UCSD-AML1 (cell line): ENCODE measurements around the gene TESK1.
"Not testable (repeated sequence)": the region's sequence is repeated elsewhere in the genome, so short reads cannot be mapped to it uniquely, and the experiment has no call there.

ENCODE experiments used
- DNase-seq: peaks from one replicate; lab custom pipeline; 2025; ENCODE audit not compliant: unreplicated experiment; lab: John Stamatoyannopoulos, UW

The TESK1 gene

DNA sequence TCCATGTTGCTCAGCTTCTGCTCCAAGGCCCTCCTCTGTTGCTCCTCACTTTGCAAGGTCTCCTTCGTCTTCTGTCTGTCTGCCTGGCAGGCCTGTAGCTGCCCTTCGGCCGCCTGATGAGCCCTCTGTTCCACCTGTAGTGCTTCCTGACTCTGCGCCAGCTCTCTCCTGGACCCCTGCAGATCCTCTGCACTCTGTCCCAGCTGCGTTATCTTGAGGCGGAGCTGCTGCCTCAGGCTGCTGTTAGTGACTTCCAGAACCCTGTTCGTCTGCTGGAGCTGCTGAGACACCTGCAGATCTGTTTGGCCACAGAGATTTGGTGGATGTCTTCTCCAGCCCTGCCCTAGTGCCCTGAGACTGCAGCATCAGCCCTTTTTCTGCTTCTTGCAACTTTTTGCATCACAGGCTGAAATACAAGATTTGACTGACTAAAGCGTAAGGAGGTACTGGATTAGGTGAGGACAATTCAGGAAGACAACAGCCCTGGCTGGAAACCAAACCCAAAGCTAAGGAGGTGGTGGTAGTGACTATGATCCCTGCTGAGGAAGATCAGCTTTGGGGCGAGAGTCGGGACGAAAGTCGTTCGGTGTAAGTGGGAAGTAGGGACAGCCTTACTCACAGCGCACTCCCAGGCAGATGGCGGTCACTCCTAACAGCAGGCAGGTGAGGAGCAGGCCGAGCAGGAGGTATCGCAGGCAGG, 11.1 kb downstream of the TESK1 start:
- no peak for DNase-seq

DNA sequence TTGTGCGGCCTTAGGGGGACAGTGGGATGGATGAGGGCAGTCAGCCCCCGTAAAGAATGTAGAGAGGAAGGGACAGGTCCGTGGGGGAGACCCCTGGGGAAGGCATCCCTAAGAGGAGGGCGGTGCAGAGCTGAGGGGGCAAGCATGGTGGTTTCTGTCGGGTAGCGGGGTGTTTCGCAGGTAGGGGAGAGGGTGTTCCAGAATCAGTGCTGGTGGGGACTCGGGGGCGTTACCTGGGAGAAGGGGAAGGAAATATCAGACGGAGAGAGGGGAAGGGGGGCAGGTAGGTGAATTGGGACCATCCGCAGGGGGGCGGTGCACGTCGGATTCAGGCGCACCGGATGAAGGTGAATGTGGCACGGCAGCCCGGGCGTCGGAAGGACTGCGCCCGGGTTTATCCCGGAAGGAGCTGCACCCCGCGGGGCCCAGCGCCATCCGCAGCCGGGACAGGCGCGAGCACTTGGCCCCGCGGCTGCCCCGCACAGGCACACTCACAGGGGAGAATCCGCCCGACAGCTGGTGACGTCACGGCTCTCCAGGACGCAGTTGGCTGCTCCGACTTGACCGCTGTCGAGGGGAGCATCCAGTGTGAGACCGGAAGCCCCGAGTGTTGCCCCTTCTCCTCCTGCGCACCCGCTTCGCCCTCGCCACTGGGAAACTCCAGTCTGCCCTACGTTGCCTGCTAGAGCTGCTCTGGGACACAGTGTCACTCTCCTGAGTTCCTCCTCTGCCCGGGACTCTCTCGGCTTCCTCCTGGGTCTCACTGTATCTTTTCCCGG, 11.8 kb downstream of the TESK1 start:
- DNase-seq = no peak

DNA sequence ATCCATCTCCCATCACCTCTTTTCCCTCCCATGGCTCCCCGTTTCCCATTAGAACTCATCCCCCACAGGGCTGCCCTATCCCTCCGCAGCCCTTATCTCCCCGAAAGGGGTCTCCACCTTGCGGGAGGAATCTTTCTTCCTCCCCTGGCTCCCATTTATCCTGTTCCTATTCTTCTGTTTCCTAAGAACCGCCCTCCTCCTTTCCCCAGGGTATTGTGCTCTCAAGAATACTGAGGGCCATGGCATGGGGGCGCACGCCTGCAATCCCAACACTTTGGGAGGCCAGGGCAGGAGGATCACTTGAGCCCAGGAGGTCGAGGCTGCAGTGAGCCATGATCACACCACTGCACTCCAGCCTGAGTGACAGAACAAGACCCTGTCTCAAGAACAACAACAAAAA, 12.5 kb downstream of the TESK1 start:
- no peak for DNase-seq

DNA sequence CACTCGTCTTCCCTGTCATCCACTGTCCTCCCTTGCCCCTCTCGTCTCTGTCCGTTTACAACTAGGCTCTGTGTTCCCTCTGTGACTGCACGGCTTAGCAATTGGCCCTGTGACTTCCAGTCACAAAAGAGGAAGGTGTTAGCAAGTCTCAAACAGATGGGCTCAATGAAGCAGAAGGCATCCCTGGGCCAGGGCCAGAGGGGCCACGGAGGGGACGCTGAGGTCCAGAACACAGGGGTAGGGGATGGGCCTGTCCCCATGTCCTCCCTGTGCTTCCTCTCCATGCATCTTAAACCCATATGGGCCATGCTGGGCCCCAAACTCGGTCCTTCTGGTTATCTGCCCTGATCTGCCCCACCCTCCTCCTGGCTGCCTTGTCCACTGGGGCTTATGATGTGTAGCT, 13.3 kb downstream of the TESK1 start, which contains the start of gene CD72:
TSS of gene CD72 (minus strand) at position 89 of the 403 bp plus-strand sequence. CDS start 110 bp downstream, outside the sequence.
- peak; percentile 33 for DNase-seq

DNA sequence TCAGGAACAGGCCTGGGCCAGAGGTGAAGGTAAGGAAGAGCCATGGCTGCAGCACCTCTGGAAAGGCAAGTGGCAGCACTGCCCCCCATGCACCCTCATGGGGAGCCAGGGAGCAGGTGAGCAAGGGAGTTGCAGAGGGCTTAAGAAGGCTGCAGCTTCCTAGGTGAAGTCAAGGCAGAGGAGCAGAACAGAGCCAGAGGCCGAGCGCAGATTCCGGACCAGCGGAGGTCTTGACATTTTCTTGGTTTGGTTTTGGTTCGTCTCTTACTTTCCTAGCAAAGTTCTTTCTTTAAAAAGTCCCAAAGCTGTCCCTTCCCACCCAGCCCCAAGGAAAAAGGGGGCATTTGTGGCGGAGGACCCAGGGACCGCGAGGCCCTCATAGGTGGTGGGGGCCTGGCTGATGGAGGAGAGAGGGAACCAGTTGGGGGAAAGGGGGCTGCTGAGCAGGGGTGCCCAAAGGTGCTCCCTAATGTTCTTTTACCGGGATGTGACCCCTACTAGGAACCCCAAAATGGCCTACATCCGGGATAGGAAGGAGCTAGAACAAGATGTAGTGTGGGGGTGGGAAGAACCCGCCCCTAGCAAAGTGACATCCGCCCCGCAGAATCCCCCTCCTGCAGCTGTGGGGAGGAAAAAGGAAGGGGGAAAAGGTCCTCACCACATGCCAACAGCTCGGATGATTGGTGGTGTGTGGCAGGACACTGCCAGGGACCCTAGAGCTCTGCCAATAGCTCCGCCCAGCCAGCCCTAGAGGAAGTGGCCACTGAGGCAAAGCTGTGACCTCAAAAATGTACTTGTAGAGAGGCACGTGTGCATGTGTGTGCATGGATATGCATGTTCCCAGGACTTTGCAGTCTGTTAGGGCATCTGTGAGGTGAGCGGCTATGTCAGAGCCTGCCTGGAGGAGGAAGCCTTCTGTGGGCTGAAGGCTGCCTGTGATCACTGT, 14.1 kb downstream of the TESK1 start:
- peak; percentile 89 for DNase-seq

DNA sequence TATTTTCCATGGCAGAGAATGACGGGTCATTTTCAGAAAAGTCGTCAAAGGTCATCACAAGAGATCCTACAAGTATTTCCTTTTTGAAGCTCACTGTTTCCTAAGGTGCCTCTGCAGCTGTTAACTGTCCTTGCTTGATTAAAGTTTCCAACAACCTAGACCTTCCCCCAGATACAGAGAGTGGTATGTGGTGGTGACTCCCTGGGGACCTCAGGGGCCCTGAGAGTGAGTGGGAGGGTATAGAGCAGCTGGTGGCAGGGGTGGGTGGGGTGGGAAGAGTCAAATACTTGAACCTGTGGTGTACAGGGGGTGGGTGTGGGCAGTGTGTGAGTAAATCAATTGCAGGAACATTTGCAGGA, 14.7 kb downstream of the TESK1 start:
- DNase-seq = no peak

DNA sequence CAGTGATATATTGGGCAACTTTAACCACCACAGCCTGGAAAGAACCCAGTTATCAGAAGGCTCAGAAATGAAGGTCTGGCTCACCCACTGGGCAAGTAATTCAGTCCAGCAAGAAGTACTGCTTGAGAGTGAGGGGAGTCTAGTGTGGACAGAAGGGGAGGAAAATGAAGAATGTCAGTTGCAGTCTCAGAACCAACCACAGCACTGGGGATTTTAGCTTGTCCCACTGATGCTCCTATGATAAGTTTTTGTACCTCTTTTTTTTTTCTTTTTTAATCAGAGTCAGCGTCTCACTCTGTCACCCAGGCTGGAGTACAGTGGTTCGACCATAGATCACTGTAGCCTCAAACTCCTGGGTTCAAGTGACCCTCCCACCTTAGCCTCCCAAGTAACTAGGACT, 22.5 kb downstream of the TESK1 start:
- no peak for DNase-seq

DNA sequence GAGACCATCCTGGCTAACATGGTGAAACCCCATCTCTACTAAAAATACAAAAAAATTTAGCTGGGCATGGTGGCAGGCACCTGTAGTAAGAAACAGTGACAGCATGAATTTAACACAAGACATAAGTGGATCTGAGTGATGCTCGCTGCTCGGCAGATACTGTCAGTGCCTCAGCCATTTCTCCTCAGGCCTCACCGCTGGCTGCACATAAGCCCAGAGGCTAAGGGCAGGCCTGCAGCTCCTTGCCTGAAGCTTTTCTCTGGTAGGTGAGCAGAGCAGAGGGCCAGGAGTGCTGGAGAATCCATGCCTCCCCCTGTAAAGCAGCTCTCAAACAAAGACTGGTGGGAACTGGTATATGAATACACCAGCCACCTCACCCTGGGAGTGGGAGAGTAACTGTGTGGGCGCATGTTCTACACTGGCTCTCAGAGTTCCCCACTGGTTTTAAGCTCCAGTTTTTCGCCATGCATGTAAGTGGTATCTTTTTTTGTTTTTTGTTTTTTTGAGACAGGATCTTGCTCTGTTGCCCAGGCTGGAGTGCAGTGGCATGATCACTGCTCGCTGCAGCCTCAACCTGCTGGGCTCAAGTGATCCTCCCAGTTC, 23.4 kb downstream of the TESK1 start:
- DNase-seq = no peak

DNA sequence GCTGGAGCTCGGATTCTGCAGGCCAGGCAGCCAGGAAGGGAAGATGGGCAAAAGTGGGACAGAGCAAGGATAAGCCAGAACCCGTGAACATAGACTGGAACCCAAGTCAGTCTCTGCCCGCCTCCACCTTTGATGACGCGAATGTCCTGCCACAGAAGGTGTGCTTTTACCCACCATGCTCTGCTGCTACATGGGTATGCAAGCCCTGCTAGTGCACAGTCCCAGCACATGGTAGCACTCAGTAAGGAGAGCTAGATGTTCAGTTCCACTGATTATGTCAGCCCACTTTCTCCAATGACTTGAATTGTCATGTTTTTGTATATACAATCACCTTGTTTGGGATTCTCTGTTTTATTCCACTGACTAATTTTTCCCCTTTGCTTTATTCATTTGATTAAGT, 24.5 kb downstream of the TESK1 start:
- DNase-seq = no peak

DNA sequence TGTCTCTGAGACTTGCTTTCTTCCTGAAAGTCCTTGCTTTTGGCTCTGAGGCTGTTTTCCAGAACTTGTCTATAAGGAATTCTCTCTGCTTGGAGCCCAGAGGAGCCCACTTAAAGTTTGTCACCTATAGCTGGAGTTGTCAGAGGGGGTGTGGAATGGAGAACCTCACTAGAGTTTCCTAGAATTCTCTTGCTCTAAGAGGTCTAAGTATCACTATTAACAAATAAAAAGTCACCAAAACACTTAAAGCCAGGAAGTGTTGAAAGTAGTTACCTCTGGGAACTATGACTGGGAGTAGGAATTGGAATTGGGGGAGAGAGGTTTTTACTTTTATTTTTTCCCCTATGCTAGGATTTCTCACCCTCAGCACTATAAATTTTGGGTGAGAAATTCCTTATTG, 30.7 kb downstream of the TESK1 start:
- DNase-seq = no peak

DNA sequence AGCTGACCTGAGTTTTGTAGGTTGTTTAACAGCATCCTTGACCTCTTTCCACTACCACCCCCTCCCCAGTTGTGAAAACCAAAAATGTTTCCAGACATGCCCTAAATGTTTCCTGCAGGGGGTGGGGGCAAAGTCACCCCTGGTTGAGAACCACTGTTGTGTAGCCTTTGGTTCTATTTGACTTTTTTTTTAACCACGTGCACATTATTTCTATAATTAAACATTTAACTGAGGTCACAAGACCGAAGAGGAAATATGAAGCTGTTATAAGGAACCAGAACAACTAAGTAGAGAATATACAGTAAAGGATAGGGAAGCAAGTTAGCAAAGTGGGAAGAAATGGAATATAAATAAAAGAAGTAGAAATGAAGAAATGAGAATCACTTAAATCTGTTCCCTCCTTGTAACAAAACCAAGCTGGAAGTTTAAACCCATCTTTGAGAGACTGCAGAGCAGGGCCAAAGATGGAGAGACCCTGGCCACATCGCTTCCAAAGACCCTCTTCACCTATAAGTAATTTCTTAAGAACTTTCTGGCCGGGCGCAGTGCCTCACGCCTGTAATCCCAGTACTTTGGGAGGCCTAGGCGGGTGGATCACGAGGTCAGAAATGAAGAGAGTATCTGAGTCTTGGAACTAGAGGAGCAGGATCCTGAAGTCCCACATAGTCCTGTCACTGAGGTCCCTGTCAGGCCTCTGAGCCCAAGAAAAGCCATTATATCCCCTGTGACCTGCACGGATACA, 31.2 kb downstream of the TESK1 start:
- DNase-seq = no peak

DNA sequence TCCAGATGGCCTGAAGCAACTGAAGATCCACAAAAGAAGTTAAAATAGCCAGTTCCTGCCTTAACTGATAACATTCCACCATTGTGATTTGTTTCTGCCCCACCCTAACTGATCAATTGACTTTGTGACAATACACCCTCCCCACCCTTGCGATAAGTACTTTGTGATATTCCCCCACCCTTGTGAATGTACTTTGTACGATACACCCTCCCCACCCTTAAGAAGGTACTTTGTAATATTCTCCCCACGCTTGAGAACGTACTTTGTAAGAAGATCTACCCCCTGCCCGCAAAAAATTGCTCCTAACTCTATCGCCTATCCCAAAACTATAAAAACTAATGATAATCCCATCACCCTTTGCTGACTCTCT, 31.8 kb downstream of the TESK1 start:
- not testable (repeated sequence) for DNase-seq

DNA sequence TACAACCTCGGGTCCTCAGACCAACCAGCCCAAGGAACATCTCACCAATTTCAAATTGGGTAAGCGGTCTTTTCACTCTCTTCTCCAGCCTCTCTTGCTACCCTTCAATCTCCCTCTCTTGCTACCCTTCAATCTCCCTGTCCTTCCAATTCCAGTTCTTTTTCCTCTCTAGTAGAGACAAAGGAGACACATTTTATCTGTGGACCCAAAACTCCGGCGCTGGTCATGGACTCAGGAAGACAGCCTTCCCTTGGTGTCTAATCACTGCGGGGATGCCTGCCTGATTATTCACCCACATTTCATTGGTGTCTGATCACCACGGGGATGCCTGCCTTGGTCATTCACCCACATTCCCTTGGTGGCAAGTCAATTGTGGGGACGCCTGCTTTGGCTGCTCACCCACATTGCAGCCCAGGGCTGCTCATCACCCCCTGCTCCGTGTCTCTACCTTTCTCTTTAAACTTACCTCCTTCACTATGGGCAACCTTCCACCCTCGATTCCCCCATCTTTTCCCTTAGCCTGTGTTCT, 32.4 kb downstream of the TESK1 start:
- DNase-seq = not testable (repeated sequence)

DNA sequence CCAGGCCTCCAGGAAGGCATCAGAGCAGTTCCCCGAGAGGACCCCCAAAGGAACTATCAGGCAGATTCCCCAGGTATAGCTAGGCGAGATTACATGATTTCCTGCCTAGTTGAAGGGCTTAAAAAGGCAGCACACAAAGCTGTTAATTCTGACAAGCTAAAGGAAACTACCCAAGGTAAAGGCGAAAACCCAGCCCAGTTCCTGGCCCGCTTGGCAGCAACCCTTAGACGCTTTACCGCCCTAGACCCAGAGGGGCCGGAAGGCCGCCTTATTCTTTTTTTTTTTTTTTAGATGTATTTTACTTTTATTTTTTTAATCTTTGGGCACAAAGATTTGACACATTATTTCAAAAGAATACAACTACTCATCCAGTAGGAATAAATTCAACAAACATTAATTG, 33.7 kb downstream of the TESK1 start:
- DNase-seq = not testable (repeated sequence)

DNA sequence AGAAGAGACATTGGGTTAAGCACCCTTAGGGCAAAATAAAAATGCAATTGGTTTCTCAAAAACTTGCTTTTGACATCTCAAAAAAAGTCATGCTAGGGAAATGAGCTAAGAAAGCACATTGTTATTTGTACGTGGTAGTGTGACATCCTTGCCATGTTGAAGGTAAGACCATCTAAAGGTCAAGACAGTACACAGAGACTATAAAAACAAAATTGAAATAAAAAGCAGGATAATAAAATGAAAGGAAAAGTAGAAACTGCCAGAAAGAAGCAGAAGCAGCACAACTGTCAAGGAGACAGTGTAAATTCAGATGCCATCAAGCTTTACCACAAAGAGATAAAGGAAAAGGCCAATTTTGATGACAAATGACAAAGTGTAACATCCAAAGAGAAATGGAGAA, 34.2 kb downstream of the TESK1 start:
- DNase-seq = not testable (repeated sequence)

DNA sequence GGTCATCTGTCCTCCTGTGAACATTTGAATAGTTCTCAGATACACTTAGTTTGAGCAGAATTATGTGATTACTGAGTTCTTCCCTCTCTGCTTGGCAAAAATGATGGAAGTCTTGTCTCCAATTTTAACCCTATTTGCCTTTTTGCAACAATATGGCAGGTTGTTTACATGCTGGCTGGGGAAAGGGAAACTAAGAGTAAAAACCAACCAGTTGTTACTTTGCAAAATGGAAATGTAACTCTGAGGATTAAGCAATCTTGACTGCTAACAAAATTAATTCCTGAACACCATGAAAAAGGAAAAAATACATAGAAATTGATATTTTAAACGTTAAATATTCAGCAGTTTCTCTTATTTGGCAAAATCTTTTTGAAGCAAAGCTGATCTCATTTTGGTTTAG, 34.6 kb downstream of the TESK1 start:
- DNase-seq = no peak

DNA sequence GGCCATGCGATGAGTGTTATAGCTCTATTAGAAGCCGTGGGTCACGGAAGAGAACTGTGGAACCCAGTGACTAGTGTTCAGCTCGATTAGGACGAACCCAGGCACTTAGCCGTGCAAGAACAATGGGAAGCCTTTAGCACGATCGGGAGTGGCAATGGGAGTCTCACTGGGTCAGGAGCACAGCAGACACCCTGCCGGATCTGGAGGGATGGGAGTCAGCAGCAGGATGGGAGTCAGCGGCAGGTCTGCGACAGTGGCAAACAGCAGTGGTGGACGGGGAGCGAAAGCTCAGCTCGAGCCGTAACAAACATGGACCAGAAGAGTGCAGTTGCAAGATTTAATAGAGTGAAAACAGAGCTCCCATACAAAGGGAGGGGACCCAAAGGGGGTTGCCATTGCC, 35.4 kb downstream of the TESK1 start:
- not testable (repeated sequence) for DNase-seq

DNA sequence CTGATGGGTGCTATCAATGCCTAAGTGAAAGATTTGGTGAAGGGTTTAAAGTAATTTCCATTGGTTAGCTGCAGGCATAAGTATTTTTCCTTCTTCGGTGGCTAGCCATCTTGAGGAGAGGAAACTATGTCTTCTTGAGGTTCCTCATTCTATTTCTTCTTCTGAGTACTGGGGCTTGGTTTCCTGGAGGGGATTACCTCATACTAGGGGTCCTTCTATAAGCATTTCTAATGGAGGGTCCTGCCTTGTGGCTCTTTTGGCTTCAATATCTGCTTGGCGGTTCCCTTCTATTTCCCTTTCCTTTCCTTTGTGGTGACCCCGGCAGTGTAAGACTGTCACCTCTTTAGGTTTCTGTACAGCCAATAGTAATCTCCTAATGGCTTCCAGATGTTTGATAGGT, 36.4 kb downstream of the TESK1 start:
- not testable (repeated sequence) for DNase-seq

DNA sequence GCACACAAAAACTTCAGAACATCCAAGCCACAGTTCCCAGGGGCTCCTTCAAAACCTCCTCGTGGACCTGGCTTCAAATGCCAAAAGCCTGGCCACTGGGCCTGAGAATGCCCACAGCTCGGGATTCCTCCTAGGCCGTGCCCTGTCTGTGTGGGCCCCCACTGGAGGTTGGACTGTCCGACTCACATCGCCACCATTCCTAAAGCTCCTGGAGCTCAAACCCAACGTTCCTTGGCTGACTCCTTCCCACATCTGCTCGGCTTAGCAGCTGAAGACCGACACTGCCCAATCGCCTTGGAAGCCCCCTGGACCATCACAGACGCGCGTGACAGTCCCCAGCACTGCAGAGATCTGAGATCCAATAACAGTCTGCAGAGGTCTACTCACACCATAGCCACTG, 38.0 kb downstream of the TESK1 start:
- no peak for DNase-seq

DNA sequence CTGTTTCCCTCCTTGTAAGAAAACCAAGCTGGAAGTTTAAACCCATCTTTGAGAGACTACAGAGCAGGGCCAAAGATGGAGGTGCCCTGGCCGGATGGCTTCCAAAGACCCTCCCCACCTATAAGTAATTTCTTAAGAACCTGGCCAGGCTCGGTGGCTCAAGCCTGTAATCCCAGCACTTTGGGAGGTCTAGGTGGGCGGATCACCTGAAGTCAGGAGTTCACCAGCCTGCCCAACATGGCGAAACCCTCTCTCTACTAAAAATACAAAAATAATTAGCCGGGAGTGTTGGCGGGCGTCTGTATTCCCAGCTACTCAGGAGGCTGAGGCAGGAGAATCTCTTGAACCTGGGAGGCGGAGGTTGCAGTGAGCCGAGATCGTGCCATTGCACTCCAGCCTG, 40.7 kb downstream of the TESK1 start:
- not testable (repeated sequence) for DNase-seq
